HG02623 (cell line): ENCODE results near the gene ROCK2.
A peak's percentile ranks its signal among the peaks of the same experiment; 100 is the strongest.

Experiments used
- ATAC-seq: cut with Tn5 transposase; IDR thresholded peaks from one replicate; pipeline ENCODE4 v1.9.1; 2021; ENCODE audit warnings: moderate library complexity; ENCODE audit not compliant: unreplicated experiment

The ROCK2 gene

GRCh38 chr2:11344342-11344955 is at the start of gene ROCK2:
TSS of gene ROCK2 (minus strand) at chr2:11344636. CDS start at chr2:11344136, 500 bp downstream.
- ATAC-seq, result peak; percentile 56

GRCh38 chr2:11393711-11394236 is 49.3 kb upstream of the ROCK2 start:
- no peak for ATAC-seq

- no peak for ATAC-seq
Measured at GRCh38 chr2:11391942-11392266, 47.5 kb upstream of the ROCK2 start.

GRCh38 chr2:11390399-11390658 is 45.9 kb upstream of the ROCK2 start:
- no peak for ATAC-seq

GRCh38 chr2:11389551-11390398 is 45.3 kb upstream of the ROCK2 start:
- ATAC-seq, result no peak

- no peak for ATAC-seq
Measured at GRCh38 chr2:11389052-11389420, 44.6 kb upstream of the ROCK2 start.

- no peak for ATAC-seq
Measured at GRCh38 chr2:11388262-11389051, 44.0 kb upstream of the ROCK2 start.

- ATAC-seq, result no peak
Measured at GRCh38 chr2:11387843-11388242, 43.4 kb upstream of the ROCK2 start.

GRCh38 chr2:11387100-11387390 is 42.6 kb upstream of the ROCK2 start:
- no peak for ATAC-seq

GRCh38 chr2:11385847-11386246 is 41.4 kb upstream of the ROCK2 start:
- ATAC-seq, result no peak

GRCh38 chr2:11385216-11385615 is 40.8 kb upstream of the ROCK2 start:
- ATAC-seq, result no peak

- ATAC-seq, result no peak
Measured at GRCh38 chr2:11379558-11379957, 35.1 kb upstream of the ROCK2 start.

GRCh38 chr2:11377928-11378545 is 33.6 kb upstream of the ROCK2 start:
- ATAC-seq, result peak; percentile 92

GRCh38 chr2:11376071-11376470 is 31.6 kb upstream of the ROCK2 start:
- no peak for ATAC-seq

GRCh38 chr2:11375689-11376027 is 31.2 kb upstream of the ROCK2 start:
- ATAC-seq, result no peak

GRCh38 chr2:11375025-11375688 is 30.7 kb upstream of the ROCK2 start:
- ATAC-seq, result no peak

- ATAC-seq, result no peak
Measured at GRCh38 chr2:11373096-11373495, 28.7 kb upstream of the ROCK2 start.

GRCh38 chr2:11371092-11371937 is 26.9 kb upstream of the ROCK2 start:
- no peak for ATAC-seq

GRCh38 chr2:11370377-11371091 is 26.1 kb upstream of the ROCK2 start:
- no peak for ATAC-seq
